ENCODE results near the gene HMX3. TPM values are rescaled to one million over a fixed set of nuclear protein-coding genes. Genes with fewer than 3 reads are reported as not detected.

The HMX3 gene
- total RNA-seq, 1 donor from 2014 or later, result not detected

GRCh38 chr10:123133541-123134342 is 2.0 kb upstream of the HMX3 start:
- no peak for DNase-seq (ENCODE audit: low spot score)
- Mint-ChIP-seq H3K36me3 (ENCODE audit: low read depth, unreplicated experiment) (no peaks in the 10 kb centered on the region), H3K4me3 (ENCODE audit: unreplicated experiment) (no peak overlapping the region), H3K27ac (ENCODE audit: unreplicated experiment) (no peak overlapping the region), H3K4me1 (ENCODE audit: unreplicated experiment) (peaks cover 19% of the 10 kb centered on the region), H3K27me3 (ENCODE audit: unreplicated experiment) (peaks cover 15% of the 10 kb centered on the region), H3K9me3 (ENCODE audit: unreplicated experiment) (no peaks in the 10 kb centered on the region)
- no peak for TF ChIP-seq CTCF (IDR thresholded peaks at IDR 0.05; ENCODE audit: unreplicated experiment)

GRCh38 chr10:123134343-123134914 is 1.3 kb upstream of the HMX3 start:
- H3K27ac Mint-ChIP-seq (ENCODE audit: unreplicated experiment), result no peak overlapping the region
- H3K36me3 Mint-ChIP-seq (ENCODE audit: low read depth, unreplicated experiment), result no peaks in the 10 kb centered on the region
- no peak for TF ChIP-seq CTCF (IDR thresholded peaks at IDR 0.05; ENCODE audit: unreplicated experiment)
- no peaks in the 10 kb centered on the region for H3K9me3 Mint-ChIP-seq (ENCODE audit: unreplicated experiment)
- H3K27me3 Mint-ChIP-seq (ENCODE audit: unreplicated experiment), result peaks cover 20% of the 10 kb centered on the region
- H3K4me1 Mint-ChIP-seq (ENCODE audit: unreplicated experiment), result peaks cover 23% of the 10 kb centered on the region
- no peak for DNase-seq (ENCODE audit: low spot score)
- no peak overlapping the region for H3K4me3 Mint-ChIP-seq (ENCODE audit: unreplicated experiment)

GRCh38 chr10:123134915-123135414 is 805 bp upstream of the HMX3 start:
- Mint-ChIP-seq H3K4me3 (ENCODE audit: unreplicated experiment) (no peak overlapping the region), H3K9me3 (ENCODE audit: unreplicated experiment) (no peaks in the 10 kb centered on the region), H3K27ac (ENCODE audit: unreplicated experiment) (no peak overlapping the region), H3K36me3 (ENCODE audit: low read depth, unreplicated experiment) (no peaks in the 10 kb centered on the region), H3K27me3 (ENCODE audit: unreplicated experiment) (peaks cover 22% of the 10 kb centered on the region), H3K4me1 (ENCODE audit: unreplicated experiment) (peaks cover 27% of the 10 kb centered on the region)
- TF ChIP-seq CTCF (IDR thresholded peaks at IDR 0.05; ENCODE audit: unreplicated experiment), result no peak
- no peak for DNase-seq (ENCODE audit: low spot score)

GRCh38 chr10:123136221-123136805 is 543 bp downstream of the HMX3 start:
- Mint-ChIP-seq H3K4me1 (ENCODE audit: unreplicated experiment) (peaks cover 27% of the 10 kb centered on the region), H3K36me3 (ENCODE audit: low read depth, unreplicated experiment) (no peaks in the 10 kb centered on the region), H3K27ac (ENCODE audit: unreplicated experiment) (no peak overlapping the region), H3K4me3 (ENCODE audit: unreplicated experiment) (no peak overlapping the region), H3K9me3 (ENCODE audit: unreplicated experiment) (no peaks in the 10 kb centered on the region), H3K27me3 (ENCODE audit: unreplicated experiment) (peaks cover 30% of the 10 kb centered on the region)
- DNase-seq (ENCODE audit: low spot score), result no peak
- no peak for TF ChIP-seq CTCF (IDR thresholded peaks at IDR 0.05; ENCODE audit: unreplicated experiment)
